Cardiac septum (tissue), 1 donor: ENCODE measurements around the gene LHB. TPM values are rescaled to one million over a fixed set of nuclear protein-coding genes. Genes with fewer than 3 reads are reported as not detected.

Source experiments
- DNase-seq: peaks from one replicate; pipeline ENCODE4 v3.0.0-alpha.2; 2020; ENCODE audit warnings: low spot score
- intact Hi-C: fragments of 100-400 bp; cut with DNase I; formaldehyde crosslinking; loops from one replicate; pipeline ENCODE4 v1.14.0; 2022
- total RNA-seq: library from RNA; stranded (reverse); fragmentation: NEBNext Ultra II Directional; extraction: Animal tissue kit (Norgen Biotek cat#: 25700); gene quantifications from one replicate; pipeline ENCODE4 v1.2.1, GENCODE V29; 2021
- donor health status: DM: no; HTN: no; CAD: no.

LHB gene
- total RNA-seq, 1 donor from 2014 or later = not detected

DNA sequence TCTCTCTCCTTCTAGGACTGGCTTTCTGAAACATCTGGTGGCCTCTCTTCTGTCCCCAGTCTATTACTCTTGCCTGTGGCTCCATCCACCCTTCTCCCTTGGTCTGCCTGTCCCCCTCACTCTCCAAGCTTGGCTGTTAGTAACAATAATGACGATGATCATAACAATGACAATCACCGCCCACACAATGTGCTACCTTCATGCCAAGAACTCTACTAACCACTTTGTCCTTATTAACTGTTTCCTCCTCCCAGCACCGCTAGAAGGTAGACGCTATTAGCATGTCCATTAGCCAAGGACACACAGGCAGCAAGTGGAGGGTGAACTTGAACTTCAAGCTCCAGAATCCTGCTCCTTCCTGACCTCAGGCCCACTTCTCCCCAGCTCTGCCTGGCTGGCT lies 26.5 kb downstream of the LHB start:
- intact Hi-C loops = loop anchor here (5.0 to 10.0 kb wide), 2 partner anchors 157 to 214 kb away; no protein-coding TSS in a partner anchor
- no peak for DNase-seq

DNA sequence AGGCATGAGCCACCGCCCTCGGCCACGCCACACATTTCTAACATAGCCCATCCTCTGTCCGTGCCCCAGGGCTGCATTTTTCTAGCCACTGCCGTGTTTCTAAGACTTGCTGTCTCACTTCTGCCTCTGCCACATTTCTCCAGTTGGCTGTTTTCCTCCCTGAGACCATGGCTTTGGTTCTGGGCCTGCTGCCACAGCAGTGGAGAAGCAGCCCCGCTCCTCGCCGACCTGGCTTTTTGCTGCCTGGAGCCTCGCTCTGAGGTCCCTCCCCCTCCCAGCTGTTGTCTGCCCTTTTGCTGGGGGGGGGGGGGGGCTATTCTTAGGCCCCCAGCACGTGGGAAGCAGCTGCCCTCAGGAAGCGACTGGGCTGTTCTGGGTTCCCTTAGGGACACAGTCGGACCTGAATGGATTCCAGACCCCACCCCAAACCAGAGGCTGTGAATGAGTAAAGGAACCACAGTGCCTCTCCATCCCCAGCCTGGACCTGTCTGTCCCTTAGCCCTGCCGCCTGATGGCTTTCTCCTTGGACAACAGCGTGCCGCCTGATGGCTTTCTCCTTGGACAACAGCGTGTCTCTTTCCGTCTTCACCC lies 27.1 kb downstream of the LHB start:
- DNase-seq = no peak
- intact Hi-C loops = loop anchor here (5.0 to 10.0 kb wide), 2 partner anchors 158 to 215 kb away; no protein-coding TSS in a partner anchor

DNA sequence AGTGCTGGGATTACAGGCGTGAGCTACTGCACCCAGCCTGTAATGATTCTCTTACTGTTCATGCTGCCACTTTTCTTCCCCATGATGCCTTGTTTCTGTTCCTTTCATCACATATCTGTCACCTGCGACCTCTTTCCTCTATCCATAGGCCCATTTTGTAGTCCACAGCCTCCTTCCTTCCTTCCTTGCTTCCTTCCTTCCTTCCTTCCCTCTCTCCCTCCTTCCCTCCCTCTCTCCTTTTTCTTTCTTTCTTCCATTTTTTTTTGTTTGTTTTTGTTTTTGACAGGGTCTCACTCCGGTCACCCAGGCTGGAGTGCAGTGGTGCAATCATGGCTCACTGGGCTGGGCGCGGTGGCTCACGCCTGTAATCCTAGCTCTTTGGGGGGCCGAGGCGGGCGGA lies 28.0 kb downstream of the LHB start:
- no peak for DNase-seq
- intact Hi-C loops = no loop called here

DNA sequence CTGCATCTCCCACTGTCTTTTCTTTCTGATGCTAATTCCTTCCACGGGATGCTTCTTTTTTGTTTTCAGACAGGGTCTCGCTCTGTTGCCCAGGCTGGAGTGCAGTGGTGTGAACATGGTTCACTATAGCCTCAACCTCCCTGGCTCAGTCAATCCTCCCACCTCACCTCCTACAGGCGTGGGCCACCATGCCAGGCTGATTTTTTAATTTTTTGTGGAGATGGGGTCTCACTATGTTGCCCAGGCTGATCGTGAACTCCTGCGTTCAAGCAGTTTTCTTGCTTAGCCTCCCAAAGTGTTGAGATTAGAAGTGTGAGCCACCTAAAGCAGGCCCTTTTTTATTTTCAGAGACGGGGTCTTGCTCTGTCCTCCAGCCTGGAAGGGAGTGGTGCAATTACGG lies 28.6 kb downstream of the LHB start:
- no peak for DNase-seq
- intact Hi-C loops = no loop called here

DNA sequence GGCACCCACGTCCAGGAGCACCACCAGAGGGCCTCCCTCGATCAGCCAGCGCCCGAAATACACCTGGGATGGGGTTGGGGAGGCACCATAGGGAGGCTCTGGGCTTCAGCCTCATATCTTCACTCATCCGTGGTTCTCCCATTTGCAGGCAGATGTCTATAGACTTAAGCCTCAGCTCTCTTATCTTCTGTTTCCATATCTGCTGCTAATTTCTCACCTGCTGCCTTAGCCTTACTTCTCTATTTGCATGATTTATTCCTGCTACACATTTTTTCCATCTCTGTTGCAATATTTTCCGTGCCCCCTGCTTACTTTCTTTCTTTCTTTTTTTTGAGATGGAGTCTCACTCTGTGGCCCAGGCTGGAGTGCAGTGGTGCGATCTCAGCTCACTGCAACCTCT lies 29.6 kb downstream of the LHB start:
- DNase-seq = no peak
- intact Hi-C loops = no loop called here

DNA sequence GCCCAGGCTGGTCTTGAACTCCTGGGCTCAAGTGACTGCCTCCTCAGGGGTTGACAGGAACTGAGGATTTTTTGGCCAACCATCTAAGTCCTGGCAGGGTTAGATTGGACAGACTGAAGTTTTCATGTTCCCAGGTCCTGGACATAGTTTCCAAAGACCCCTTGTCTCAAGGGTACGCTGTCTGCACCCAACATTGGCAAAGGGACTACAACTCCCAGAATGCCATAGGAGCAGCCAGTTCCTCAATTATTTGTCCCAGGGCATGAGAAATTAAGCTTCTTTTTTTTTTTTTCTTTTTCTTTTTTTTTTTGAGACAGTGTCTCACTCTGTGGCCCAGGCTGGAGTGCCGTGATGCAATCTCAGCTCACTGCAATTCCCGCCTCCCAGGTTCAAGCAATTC lies 30.7 kb downstream of the LHB start:
- intact Hi-C loops = no loop called here
- no peak for DNase-seq

DNA sequence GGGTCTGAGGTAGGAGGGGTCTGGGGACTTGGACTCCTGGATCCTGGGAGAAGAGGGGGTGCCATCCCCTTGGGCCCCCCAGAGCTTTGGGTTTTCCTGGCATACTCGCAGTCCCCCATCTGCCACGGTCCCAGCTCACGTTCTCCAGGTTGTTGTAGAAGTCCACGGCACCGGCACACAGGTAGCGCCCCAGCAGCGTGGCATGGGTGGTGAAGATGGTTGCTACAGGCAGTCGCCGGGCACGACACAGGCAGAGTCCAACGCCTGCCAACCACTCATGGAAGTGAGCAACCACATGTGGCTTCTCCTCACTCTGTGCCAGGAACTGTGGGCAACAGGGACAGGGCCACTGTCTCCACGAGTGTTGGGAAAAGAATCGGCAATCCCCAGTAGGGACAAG lies 31.2 kb downstream of the LHB start:
- intact Hi-C loops = no loop called here
- DNase-seq = no peak

DNA sequence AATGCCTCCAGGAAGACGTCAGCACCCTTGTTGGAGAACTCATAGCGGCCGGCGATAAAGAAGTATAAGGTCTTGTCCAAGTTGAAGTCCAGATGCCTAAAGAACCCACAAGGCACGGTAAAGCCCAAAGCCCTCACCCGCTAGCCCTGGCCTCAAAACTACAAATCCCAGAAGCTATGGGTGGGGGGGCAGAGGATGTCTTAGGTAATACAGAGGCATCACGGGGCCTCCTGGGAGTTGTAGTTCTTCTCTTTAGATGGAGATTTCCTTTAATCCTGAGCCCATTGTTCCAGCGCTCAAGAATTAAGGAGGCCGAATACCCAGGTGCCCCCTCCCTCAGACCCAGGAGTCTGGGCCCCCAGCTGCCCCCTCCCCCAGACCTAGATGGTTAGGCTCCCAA lies 34.6 kb downstream of the LHB start:
- intact Hi-C loops = no loop called here
- DNase-seq = no peak

DNA sequence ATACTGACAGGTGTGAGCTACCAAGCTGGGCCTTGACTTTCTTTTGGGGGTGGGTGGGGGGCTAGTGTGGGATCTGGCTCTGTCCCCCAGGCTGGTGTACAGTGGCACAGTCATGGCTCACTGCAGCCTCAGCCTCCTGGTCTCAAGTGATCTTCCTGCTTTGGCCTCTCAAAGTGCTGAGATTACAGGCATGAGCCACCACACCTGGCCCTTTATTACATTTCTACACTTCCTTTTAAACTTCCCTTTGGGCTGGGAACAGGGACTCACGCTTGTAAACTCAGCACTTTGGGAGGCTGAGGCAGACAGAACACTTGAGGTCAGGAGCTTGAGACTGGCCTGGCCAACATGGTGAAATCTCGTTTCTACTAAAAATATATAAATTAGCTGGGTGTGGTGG lies 39.8 kb downstream of the LHB start:
- intact Hi-C loops = no loop called here
- DNase-seq = no peak

DNA sequence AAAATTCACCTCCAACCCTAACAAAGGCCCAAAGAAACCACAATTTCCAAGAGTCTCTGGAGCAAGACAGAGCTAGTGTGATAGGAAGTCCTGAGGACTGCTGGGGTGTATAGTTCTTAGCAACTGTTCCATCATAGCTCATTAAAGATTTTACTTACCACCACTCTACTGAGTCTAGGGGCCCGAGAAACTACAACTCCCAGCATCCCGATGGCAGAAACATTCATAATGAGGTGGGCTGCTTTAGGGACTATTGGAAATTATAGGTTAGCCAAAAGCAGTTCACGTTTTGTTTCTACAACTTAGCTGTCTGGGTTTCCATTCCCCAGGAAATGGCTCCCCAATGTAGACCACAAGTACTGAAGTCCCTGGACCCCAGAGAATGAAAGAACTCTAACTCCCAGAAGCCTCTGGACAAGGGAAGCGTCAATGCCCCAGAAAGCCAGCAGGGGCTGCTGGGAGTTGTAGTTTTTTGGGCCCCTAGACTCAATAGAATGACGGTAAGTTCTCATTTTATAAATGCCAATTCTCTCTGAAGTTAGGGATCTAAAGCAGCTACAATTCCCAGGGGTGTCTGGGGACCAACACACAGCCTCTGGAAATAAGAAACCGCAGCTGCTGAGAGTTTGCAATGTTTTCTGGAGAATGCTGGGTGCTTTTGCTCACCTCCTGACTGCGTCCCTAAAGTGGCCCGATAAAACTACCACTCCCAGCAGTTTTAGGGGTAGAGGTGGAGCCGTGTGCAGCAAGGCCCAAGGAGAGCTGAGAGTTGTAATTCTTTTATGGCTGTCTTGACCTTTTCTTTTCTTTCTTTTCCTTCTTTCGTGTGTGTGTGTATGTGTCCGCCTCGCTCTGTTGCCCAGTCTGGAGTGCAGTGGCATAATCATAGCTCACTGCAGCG lies 40.7 kb downstream of the LHB start:
- intact Hi-C loops = no loop called here
- DNase-seq = no peak

DNA sequence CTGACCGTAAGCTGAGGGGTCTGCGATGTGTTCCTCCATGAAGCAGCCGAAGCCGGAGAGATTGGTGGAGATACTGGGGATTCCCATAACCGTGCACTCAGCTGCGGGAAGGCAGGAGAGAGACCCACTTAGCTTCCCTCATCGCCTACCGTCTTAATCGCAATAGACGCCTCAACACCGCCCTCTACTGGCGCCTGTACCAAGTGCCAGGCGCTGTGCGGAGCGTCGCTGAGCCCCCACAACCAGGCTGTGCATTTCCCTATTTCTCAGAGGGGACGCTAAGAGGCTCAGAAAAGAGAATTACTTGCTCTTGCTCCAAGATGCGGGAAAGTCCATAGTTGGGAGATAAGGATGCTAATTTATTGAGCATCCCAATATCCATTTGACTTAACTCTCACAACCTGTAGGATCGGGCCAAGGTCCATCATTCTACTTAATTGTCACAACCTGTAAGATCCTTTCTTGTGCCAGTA lies 45.9 kb downstream of the LHB start:
- peak; percentile 89 for DNase-seq
- intact Hi-C loops = no loop called here

DNA sequence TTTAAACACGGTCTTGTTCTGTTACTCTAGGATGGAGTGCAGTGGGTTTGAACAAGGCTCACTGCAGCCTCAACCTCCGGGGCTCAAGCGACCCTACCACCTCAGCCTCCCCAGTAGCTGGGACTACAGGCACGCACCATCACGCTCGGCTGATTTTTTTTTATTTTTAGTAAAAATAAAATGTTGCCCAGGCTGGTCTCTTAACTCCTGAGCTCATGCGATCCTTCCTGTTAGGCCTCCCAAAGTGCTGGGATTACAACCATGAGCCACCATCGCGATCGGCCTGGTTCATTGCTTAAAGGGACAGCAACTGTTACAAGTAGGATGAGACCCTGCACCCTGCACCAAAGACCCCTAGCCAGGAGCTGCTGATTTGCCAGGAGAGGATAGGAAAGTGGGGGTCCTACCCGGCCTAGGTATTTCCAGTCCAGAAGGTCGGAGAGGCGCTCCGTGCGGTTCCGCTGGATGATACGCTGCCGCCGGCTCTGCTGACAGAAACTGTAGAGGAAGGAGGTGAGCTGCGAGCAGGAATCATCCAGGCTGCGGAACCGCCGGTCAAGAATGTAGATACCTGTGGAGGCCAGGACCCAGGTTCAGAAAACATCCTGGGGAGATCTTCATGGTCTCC lies 46.6 kb downstream of the LHB start:
- intact Hi-C loops = no loop called here
- DNase-seq = no peak

DNA sequence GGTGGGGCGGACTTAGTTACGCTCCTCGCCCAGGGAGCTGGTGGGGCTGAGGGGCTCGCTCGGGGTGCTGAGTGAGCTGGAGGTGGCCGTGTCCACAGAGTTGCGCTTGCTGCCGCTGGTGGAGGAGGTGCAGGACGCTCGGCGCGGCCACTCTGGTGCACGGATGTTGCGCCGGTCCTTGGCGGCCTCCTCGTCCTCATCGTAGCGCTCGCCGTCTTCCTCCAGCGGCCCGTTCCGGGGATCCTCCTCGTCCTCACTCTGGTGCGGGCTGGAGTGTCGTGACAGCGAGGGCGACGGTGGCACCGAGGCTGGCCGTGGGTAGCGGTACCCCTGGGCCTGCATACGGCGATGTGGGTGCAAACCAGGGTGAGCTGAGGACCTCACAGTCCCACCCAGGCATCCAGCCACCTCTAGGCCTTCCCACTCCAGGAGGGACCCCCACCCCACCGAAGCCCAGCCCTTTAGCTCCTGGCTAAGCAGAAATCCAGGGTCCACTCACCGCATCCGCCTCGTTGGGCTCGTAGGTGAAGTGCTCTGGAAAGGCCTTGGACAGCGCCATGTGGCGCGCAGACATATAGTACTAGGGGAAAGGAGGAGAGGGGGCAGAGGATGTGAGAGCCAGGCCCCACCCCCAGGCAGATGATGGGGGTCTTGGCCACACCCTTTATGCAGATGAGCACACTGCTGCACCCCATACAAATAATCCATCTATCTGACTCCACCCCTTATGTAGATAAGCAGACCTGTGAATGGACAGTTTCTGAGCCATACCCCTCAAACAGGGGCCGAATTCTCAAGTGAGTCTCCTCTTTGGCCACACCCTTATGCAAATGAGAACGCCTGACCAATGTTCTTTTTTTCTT lies 47.4 kb downstream of the LHB start:
- no peak for DNase-seq
- intact Hi-C loops = loop anchor here (5.0 kb wide), 1 partner anchor 172 kb away; no protein-coding TSS in a partner anchor

DNA sequence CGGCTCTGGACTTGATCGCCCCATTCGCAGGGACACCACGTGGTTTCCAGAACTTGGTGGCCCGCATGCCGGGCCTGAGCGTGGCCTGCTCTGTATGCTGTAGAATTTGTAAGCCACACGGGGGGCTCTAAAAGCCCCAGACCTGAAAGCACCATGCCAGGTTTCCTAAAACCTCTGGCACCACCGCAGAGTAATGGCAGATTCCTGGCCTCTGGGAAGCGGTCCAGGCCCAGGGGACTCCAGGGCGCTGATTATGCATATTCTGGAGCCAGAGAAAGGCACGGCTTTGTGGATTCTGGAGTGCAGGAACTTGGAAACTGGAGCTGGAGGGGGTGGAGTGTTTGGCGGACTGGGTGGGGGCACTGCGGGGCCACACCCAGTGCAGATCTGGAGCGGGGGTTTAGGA lies 48.1 kb downstream of the LHB start:
- intact Hi-C loops = loop anchor here (5.0 kb wide), 1 partner anchor 172 kb away; no protein-coding TSS in a partner anchor
- no peak for DNase-seq

DNA sequence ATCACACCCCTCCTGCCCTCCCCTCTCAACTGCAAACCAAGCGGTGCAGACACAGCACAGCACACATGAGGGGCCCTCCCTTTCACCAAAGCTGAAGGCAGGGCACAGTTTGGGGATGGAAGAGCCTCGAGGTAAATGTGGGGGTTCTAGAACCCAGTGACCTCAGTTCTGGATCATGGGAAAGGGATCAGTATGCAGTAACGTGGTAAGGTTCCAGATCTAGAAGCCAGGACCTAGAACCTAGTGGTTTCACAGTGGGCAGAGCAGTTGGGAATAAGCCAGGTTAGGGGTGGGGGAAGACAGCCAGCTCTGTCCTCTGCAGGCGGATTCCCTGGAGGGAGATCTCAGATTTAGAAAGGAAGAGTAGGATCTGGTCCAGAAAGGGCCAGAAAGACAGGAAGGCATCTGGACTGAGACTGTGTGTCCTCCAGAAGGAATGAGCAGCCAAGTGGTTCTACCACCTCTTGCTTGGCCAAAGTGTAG lies 48.7 kb downstream of the LHB start:
- intact Hi-C loops = loop anchor here (5.0 kb wide), 1 partner anchor 171 kb away; no protein-coding TSS in a partner anchor
- DNase-seq = no peak

DNA sequence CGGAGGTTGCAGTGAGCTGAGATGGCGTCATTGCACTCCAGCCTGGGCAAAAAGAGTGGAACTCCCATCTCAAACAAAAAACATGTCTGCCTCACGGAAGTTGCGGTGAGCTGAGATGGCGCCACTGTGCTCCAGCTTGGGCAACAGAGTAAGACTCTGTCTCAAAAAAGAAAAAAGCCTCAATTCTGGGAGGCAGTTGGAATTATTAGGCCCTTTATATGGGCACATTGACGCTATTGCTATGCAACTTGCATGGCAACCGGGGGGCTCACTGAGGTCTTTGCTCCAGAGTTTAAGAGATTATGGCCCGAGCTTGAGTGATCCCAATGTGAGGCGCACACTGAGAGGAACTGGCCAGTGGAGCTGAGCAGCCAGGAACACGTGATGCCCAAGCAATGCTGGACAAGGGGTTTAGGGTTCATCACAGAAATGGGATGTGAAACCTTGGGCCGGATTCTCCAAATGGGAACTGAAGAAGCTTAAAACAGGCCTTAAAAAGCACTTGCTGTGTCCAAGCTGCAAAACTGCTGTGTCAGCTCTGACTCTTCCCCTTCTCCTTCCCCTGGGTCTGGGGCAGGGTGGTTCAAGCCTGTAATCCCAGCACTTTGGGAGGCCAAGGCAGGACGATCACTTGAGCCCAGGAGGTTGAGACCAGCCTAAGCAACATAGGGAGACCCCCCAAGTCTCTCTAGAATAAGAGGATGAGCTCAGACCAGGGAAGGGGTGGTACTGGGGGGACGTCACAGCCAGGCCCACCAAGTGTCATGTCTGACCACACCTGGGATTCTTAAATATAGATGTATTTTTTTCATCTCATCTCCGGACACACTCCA lies 49.3 kb downstream of the LHB start:
- no peak for DNase-seq
- intact Hi-C loops = loop anchor here (5.0 kb wide), 1 partner anchor 170 kb away; no protein-coding TSS in a partner anchor

DNA sequence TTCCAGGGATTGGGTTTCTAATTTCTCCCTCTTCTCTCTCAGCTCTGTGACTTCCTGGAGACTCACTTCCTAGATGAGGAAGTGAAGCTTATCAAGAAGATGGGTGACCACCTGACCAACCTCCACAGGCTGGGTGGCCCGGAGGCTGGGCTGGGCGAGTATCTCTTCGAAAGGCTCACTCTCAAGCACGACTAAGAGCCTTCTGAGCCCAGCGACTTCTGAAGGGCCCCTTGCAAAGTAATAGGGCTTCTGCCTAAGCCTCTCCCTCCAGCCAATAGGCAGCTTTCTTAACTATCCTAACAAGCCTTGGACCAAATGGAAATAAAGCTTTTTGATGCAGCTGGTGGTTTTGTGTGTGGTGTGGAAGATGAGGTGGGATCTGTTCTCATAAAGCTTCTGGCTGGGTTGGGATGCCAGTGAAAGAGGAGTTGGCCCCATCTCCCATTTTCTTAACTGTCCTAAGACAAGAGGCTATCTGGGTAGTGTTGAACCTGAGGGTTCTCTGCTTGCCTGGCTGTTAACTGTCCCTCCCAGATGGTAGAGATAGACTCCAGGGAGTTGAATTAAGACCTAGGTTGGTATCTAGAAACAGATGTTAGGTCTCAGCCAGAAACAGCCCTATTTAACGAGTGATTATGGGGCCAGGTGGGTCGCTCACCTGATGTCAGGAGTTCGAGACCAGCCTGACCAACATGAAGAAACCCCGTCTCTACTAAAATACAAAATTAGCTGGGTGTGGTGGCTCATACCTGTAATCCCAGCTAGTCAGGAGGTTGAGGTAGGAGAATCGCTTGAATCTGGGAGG lies 50.1 kb downstream of the LHB start:
- no peak for DNase-seq
- intact Hi-C loops = loop anchor here (5.0 kb wide), 1 partner anchor 169 kb away; no protein-coding TSS in a partner anchor
